Islet precursor cell (in vitro differentiated cells): Measurements from ENCODE around the gene BTBD10.

ENCODE experiments used
- DNase-seq: peaks from one replicate; pipeline ENCODE4 v3.0.0-alpha.2; 2018

The BTBD10 gene

DNA sequence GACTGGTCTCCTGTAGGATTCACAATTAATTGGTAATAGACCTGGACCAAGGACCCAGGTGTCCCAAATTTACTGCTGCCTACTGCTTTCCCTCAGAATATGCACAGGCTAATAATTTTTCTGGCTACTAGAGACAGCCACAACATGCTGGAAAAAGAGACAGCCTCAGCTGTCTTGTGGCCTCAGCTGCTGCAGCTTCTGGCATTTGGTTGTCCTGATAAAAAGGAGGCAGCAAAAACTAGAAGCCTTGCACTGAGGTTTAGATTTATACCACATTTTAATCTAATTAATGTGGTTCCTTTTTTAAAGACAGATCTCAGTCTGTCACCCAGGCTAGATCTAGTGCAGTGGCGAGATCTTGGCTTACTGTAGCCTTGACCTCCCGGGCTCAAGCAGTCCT, 89.8 kb downstream of the BTBD10 start:
- no peak for DNase-seq

DNA sequence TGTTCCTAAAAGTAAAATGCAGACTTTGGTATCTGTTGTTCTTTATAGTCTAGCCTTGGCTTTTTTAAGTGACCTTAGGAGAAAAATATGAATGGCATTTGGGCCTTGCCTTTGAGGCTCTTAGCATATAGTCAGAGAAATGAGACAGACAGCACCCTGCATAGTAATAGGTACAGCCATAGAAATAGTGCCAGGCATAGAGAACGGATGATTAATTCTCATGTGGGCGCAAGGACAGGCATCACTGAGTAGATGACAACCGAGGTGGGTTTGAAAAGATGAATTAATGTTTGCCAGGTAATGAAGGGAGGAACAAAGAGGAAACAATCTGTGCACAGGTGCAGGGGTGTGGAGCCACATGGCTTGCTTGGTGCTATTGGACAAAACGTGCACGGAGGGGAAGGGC, 95.0 kb downstream of the BTBD10 start:
- no peak for DNase-seq

DNA sequence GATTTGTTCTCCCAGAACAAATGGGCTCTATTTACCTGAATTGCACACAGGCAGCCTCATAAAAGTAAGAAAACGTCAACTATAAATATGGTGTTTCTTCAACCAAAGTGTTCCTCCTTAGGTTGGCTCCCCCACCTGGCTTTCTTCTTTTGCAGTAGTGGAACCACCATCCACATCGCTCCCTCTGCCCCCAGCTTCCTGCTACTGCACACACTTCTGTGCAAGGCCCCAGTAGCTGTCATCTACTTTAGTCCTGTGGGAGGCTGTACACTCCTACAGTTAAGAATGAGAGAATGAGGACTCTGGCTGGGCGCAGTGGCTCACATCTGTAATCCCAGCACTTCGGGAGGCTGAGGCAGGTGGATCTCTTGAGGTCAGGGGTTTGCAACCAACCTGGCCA, 95.9 kb downstream of the BTBD10 start:
- no peak for DNase-seq

DNA sequence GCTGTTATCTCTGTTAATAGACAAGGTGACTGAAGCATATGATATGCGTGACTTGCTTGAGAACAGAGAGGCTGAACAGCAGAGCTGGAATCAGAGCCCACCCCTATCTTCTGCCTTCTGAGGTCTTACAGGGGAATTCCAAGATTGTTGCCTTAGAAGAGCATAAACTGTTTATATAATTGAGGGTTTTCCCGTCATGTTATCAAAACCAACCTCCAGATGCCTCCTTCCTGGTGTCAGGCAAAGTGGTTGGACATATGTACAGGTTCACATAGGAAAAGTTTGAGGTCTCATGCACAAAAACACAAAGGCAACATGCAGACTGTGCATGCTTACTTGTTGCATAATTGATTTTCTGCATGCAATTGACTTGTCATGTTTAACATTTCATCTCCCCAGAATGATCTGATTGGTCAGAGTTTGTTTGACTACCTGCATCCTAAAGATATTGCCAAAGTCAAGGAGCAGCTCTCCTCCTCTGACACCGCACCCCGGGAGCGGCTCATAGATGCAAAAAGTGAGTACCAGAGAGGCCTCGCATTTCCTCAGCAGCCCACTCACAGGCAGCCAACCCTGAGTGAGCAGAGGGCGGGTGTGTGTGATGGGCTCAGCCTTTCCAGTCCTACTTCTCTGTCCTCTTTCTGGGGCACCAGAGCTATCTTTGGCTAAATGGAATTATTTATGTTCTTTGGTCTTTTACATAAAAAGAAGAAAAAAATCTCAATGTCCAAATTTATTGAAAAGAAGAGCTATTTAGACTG, 96.6 kb downstream of the BTBD10 start:
- no peak for DNase-seq

DNA sequence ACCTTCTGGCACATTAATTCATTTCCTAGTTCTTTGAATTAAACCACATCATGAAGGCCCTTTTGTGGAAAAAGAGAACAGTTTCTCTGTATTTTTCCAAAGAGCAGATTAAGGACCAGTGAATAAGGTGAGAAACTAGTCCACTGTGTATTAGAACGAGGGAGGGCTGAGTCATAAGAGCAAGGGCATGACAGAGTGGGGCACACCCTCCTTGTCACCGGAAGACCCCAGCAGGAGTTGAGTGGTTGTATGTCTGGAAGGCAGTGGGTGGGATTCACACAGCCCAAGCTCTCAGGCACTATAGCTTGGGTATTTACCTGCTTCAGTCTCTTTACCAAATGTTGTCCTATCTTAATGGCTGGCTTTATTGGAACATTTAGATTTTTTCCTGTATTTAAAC, 98.6 kb downstream of the BTBD10 start:
- DNase-seq, result no peak

DNA sequence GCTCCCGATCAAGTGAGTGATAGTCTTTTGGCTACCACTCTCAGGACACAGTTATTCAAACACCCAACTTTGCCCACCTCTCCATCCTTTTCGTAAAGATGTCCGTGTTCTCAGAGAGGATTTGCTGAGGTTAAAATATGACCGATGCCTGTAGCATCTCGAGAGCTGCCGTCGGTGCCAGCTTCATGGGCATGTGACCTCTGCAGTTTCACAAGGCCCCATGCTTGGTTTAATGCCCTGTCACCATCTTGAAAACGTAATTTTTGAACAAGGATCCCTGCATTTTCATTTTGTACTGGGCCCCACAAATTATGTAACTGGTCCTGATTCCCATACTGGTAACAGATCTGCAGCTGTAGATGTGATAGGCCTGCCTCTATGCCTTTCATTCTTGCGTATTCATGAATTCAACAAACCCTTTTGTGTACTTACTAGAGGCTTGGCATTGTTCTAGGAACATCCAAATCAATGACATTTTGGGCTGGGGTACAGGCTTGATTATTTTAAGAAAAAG, 100.4 kb downstream of the BTBD10 start:
- DNase-seq, result no peak

DNA sequence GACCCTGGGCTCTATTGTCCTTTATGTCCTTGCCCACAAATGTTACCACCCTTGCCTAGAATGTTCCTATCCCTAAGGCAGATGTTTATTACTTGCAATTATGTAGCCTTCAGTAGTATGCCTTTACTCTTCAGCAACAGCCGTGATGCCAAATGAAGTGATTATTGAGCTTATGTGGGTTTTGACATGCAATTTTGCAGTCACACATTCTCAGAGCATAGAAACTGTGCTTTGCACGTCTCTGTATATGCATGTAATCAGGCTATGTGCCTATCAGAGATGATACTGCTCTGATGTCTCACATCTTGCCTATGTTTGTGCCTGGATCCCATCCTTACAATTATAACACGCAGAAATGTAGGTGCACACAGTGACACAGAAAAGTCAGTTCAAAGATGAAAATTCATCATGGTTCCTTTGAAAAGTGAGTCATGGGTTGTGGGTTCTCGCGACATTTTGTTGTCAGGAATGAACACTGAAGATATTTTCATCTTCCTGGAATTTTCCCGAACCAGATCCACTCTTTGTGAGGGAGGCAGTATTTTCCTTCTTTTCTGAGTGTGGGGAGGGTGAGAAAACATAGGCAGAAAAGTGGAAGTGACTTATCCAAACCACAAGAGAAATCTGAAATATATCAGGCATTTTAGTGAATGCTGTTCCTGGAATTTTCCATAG, 104.3 kb downstream of the BTBD10 start:
- DNase-seq, result no peak

DNA sequence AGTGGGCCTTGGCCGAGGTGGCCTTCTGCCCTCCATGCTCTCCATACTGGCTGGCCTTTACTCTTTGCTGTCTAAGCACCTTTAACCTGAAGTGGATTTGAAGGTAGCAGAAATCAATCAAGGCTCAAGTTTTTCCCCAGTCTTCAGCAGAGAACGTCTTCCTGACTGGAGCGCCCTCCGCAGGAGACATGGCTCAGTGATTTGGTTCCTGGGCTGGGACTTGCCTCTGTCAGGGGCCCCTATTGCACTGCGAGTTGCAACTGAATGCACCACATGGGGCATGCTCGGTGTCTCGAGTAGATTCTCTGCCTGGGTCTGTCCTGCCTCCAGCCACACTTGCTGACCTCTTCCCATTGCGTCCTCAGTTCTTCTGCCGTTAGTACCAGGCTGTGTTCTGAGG, 105.8 kb downstream of the BTBD10 start:
- DNase-seq, result no peak

DNA sequence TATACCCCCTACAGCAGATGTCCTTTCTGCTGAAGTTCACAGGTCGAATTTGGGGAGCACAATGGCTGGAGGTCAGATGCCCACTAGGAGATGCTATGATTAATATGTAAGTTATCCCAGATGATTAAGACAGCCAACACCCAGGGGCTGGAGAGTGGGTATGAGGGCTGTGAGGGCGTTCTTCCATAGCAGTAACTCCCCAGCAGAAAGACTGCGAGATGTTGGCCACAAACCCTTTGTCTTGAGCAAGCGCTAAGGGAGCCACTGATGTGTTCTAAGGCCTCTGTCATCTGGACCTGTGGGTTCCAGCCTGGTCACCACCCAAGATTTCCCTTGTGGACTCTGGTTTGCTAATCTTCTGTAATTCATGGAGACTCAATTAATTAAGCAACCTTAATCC, 107.8 kb downstream of the BTBD10 start:
- no peak for DNase-seq

DNA sequence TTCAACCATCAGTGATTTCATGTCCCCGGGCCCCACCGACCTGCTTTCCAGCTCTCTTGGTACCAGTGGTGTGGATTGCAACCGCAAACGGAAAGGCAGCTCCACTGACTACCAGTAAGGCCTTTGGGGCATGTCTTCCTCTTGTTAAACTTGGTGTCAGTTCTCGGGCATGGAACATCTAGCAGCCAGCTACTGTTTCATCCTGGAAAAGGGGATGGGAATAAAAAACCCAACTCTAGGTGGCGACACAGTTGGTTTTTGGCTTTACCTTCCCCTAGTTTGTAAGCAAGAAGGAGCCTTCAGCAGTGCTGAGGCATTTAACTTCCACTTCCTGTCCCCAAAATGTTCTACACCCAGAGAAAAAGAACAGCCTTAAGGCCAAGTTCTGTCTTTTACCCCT, 108.7 kb downstream of the BTBD10 start:
- peak; percentile 71 for DNase-seq

DNA sequence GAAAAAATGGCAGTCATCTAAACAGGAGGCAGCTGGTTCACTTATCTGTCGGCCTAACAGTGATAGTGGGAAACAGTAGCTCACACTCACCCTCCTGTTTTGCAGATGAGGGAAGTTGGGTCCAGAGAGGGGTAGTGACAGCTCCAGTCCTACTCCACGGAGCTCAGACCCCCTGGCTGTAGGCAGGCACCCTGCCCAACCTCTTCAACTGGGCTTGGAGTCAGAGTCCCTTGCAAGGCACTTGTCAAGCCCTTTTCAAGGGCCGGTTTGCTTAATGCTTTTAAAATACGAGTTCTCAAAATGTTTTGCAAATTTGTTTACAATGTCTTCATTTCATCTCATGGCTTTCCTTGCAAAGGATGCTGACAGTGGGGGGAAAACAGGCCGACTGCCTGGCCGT, 110.3 kb downstream of the BTBD10 start:
- DNase-seq, result no peak

DNA sequence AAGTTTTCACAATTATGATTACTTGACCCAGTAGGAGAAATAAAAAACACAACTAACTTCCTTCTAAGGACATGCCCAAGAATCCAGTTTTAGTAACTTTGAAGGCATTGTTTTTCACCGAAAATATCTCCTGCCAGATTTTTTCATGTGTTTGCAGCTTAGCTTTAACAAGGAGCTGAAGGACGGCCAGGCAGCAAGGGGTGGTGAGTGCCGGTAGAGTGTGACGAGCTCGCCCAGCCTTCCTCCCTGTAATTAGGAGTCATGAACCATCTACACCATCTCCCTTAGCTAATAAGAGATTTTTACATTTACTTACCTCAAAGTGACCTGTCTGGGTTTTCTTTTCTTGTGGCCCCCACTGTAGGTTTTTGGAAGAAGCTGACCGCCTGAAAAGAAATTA, 113.4 kb downstream of the BTBD10 start:
- no peak for DNase-seq

DNA sequence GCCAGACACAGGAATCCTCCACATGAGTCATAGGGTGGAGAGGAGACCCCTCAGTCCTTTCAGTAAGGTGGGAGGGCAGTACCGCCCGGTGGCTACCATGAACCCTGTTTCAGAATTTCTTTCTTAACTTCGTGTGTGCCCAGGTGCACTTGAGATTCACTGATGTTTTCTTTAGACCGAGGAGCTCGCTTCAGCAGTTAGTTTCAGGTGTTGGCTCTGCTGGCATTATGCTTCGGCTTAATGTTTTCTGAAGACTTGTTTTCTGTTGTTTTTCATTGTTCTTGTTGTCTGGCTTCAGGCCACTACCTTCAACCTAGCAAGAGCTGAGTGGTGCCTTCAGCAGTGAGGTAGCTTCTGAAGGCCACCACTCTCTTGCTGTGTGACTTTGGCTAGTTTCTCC, 114.0 kb downstream of the BTBD10 start:
- DNase-seq, result no peak

DNA sequence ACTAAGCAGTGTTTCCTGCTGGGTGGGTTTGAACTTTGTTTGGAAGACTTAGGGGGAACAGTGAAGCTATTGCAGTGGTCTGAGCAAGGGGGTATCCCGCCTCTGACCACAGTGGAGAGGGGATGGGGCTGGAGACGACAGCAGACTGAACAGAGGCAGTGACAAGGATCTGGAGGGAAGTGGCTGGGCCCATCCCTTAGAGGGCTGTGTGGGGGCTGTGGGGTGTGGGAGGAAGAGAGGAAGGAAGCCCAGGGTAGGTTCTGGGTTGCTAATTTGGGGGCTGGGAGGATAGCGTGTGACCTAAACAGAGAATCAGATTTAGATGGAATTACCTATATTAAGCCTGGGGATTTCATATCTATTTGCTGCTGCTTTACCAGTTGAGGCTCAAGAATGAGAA, 114.7 kb downstream of the BTBD10 start:
- DNase-seq, result no peak

DNA sequence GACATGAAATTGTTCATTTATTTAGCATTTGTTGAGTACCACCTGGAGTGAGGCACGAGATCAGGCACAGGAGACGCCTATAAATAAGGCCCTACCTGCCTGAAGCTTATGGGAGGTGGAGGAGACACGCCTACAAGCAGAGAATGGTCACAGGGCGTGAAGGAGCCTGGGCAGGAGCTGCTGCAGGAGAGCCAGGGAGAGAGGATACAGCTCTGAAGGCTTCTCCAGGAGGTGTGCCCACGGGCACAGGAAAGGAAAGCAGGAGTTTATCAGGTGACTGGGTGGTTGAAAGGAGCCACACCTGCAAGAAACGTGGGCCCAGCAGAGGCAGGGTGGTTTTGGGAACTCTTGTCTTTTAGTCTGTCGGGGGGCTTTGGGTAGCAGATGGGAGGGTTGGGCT, 115.1 kb downstream of the BTBD10 start:
- no peak for DNase-seq

DNA sequence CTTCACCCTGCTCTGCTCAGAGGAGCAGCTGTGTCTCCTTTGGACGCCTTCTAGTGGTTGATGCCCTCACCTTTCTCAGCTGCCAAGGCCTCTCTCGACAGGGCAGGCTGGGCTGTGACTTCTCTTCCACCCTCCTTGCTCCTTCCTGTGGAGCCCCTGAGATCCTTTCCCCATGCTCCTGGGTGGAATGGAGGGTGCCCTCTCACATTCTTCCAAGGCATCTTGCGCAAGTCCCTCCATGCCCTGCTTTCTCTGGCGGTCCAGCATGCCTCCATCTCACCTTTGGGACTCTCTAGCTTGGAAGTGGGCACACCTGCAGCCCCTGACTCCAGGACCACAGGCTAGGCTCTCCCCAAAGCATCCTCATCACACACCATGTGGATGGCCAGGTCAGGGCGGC, 116.6 kb downstream of the BTBD10 start:
- DNase-seq, result no peak

DNA sequence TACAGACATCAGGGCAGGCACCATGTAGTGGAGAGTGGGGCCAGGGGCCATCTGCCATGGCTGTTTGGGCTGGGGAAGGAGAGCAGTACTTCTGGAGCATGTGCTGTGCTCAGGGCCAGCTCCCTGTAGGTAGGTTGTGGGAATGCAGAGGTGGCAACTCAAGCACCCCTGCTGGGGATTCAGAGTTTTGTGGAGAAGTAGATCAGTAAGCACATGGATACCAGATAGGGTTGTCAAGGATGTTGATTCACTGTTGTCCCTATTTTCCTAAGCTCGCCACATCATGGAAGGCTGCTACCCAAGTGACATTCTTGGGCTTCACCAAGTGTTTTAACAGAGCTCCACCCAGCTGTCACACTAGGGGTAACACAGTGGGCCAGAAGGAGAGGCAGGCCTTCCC, 118.2 kb downstream of the BTBD10 start:
- DNase-seq, result no peak

DNA sequence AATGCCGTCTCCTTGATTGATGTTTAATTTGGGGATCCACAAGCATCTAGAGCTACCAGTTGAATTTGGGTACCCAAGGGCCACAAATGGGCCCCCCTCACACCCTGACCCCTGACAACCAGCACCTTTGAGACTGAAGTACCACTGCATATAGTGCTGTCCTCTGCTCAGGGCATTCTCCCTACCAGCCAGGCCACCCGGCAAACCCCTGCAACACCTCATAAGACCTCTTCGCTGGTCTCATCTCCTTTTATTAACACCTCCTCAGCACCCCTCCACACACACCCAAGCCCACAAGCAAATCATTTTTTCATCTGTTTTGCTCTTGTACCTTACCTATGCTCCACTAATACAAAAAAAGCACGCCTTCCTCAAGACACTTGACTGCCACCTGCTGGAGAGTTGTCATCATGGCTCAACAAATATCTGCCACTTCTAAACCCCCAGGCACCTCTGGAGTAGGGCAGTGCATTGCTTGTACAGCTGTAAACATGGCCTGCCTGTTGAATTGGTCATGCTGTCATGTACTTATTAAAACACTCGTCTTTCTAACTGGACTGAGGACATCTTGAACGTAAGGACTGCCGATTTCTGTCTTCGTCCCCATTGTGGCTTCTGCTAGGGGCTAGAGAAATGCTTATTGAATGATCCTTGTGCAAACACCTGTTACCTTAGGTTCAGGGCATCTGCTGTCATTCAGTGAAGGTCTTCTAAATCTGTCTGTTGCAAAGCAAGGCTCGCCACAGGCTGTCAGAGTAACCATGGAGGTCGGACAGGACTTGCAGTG, 118.9 kb downstream of the BTBD10 start:
- peak; percentile 85 for DNase-seq

DNA sequence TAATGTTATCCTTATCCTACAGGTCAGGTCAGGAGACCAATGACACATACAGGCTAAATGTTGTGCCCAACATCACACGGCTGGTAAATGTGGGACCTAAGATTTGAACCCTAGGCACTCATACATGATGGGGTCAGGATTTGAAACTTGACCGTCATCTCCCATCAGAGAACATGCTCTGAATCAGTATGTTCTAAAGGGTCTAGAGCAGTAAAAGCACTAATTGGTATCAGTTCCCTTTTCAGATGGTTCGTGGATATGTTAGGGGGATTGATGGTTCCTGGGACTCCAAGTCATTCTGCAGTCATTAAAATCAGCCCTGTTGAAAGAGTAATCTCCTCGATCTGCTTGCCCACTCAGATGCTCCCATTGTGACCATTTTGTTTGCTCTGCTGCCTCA, 120.0 kb downstream of the BTBD10 start:
- DNase-seq, result no peak

DNA sequence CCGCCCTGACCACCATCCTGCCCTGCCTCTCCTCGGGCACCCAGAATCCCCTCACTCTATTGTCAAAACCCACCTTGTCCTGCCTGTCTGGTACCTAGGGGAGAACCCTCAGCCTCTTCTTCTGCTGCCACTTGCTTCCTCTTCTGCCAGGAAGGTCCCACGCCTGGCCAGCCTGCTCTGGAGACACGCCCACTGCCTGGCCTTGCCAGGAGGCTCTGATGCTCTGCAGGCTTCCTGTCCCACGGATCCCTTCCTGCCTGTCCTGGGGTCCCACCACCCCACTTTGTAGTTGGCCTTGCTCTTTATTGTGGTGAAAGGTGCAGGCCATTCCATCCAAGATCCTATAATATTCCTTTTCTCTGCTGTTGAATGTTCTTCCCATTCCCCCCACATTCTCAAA, 122.0 kb downstream of the BTBD10 start:
- DNase-seq, result peak; percentile 37

DNA sequence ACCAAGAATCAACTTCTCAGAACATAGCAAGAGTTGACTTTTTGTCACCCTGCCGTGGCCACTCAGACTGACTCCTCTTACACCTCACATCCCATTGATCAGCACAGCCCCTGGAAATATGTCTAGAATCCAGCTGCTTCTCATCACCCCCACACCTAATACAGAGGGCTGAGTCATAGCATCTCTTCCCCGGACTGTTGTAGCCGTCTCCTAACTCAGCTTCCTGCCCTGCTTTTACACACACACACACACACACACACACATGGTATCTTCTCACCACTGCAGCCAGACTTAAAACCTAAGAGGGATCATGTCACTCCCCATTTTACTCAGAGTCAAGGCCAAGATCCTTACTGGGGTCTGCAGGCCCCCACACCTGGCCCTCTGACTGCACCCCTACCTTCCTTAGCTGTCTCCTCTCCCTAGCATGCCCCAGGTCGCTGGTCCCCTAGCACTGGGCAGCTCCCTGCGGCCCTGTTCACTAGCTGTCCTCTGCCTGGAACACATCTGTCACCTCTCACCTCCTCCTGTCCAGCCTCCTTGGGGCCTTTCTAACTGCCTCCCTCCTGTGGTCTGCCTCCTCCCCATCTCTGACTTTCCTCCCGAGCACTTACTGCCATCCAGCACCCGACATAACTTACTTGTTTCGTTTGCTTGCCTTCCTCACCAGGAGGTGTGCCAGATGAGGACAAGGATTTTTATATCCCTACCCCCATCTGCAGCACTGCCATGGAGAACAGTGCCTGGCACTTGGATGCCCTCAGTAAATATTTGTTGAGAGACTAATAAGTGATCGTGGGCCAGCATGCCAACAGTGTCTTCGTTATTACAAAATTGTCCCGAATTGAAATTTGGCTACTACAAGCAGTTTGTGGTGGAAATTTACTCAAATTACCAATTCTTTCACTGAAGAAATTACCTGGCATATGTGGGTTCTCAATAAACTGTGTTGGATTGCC, 123.5 kb downstream of the BTBD10 start:
- DNase-seq, result peak; percentile 93

DNA sequence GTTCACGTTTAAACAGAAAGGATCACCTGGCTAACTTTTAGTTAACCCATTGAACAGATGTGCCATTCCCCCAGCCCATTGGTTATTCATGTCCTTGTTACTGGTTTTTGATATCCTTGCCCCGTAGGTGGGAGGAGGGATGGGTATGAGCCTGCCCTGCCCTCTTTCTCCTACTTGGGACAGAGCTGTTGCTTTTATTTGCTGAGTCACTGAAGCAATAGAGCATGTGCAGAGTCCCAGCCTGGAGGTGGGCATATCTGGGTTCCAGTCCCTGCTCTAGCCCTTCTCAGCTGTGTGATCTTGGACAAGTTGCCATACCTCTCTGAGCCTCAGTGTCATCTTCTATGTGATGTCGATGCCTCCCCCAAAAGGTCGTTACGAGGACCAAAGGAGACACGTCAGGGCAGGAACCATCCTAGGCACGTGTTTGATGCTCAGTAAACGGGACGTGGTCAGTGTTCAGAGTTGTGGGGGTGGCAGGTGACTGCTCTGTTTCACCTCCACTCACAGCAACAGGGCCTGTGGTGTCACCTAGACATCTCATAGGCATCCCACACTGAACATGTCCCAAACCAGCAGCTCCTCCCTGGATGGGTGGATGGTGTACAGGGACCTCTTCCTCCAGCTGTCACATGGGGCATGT, 124.5 kb downstream of the BTBD10 start:
- peak; percentile 66 for DNase-seq
